NCI-H1417 (cell line): ENCODE measurements around the gene OTUD4.

ENCODE experiments used
- DNase-seq, 3 experiments: peaks; one replicate each; lab custom pipeline; 2025; lab: John Stamatoyannopoulos, UW

Gene OTUD4

GRCh38 chr4:145130130-145130529 lies 50.3 kb downstream of the OTUD4 start:
- no peak for DNase-seq

GRCh38 chr4:145125396-145125795 lies 55.0 kb downstream of the OTUD4 start:
- DNase-seq, result no peak

GRCh38 chr4:145108128-145108527 lies 72.3 kb downstream of the OTUD4 start:
- DNase-seq, result no peak

- no peak for DNase-seq
Observed at GRCh38 chr4:145107126-145107525, 73.3 kb downstream of the OTUD4 start.

GRCh38 chr4:145103496-145103895 lies 76.9 kb downstream of the OTUD4 start:
- DNase-seq, result no peak

GRCh38 chr4:145102619-145103018 lies 77.8 kb downstream of the OTUD4 start:
- no peak for DNase-seq

GRCh38 chr4:145101091-145101490 lies 79.3 kb downstream of the OTUD4 start:
- no peak for DNase-seq

- no peak for DNase-seq
Observed at GRCh38 chr4:145099653-145100052, 80.7 kb downstream of the OTUD4 start.

- DNase-seq, result peak; percentile 1 to 71 (median 62)
Observed at GRCh38 chr4:145098675-145099037, 81.7 kb downstream of the OTUD4 start.

GRCh38 chr4:145097821-145098674 lies 82.3 kb downstream of the OTUD4 start, which contains the start of the genes ABCE1 and ANAPC10:
Gene ABCE1, plus strand, starts transcription at chr4:145098311. Its CDS starts 6,102 bp downstream, at chr4:145104413.
Gene ANAPC10, minus strand, starts transcription at chr4:145098196. Its CDS starts 2,097 bp downstream, at chr4:145096099.
- peak; percentile 94 to 98 (median 96) for DNase-seq

- DNase-seq, result no peak
Observed at GRCh38 chr4:145097331-145097820, 83.0 kb downstream of the OTUD4 start.

- no peak for DNase-seq
Observed at GRCh38 chr4:145093638-145094037, 86.8 kb downstream of the OTUD4 start.

- DNase-seq, result no peak
Observed at GRCh38 chr4:145090380-145090779, 90.0 kb downstream of the OTUD4 start.

- DNase-seq, result no peak
Observed at GRCh38 chr4:145083891-145084605, 96.3 kb downstream of the OTUD4 start.
